Activated naive CD4-positive, alpha-beta T cell treated with anti-CD3 and anti-CD28 coated beads, Interleukin-2, amount 50 U/mL, for 16 hours (primary cell): ENCODE results near the gene C3orf33.

Source experiments
- DNase-seq: peaks from one replicate; pipeline ENCODE4 v3.0.0-alpha.2; 2020

Gene C3orf33

DNA sequence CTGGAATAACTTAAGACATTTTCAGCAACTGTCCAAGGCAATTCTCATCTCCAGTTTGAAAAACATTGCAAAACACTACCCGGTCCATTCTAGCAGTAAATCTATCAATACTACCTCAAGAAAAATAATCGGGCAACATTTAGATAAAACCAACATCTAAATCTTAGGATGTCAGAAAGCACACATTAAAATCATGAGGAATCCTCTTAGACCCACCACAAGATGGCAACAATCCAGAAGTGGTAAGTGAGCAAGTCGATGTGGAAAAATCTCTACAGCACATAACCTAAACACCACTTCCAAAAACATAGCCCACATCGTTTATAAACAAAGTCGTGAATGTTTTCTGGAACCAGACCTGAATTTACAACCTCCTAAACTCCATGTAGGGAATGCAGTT, 66.9 kb downstream of the C3orf33 start:
- DNase-seq = no peak

DNA sequence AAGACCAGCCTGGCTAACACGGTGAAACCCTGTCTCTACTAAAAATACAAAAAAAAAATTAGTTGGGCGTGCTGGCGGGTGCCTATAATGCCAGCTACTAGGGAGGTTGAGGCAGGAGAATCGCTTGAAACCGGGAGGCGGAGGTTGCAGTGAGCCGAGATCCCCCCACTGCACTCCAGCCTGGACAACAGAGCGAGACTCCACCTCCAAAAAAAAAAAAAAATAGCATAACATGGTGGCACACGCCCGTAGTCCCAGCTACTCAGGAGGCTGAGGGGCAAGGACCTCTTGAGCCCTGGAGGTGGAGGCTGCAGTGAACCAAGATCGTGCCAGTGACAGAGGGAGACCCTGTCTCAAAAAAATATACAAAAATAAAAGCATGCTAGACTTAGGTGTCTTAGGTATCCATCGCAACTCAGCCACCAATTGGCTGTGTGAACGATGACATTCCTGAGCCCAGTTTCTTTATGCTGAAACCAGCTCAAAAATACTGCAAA, 67.5 kb downstream of the C3orf33 start:
- DNase-seq = no peak

- no peak for DNase-seq
Measured at GRCh38 chr3:155737844-155738460, 68.1 kb downstream of the C3orf33 start.

- DNase-seq = no peak
Measured at GRCh38 chr3:155736381-155736780, 69.7 kb downstream of the C3orf33 start.

GRCh38 chr3:155730843-155731242, 75.2 kb downstream of the C3orf33 start:
- no peak for DNase-seq

GRCh38 chr3:155727836-155728235, 78.2 kb downstream of the C3orf33 start:
- DNase-seq = no peak

GRCh38 chr3:155714295-155714718, 91.8 kb downstream of the C3orf33 start:
- no peak for DNase-seq
